ENCODE results near the gene NKX1-1. TPM values are rescaled to one million over a fixed set of nuclear protein-coding genes. Genes with fewer than 3 reads are reported as not detected.

Gene NKX1-1
- total RNA-seq, 6 experiments from 2014 or later: not detected

- no peak for DNase-seq
- peaks cover 22% of the 10 kb centered on the region for H3K27me3 Mint-ChIP-seq (ENCODE audit: insufficient read depth)
- TF ChIP-seq CTCF (IDR thresholded peaks at IDR 0.05): no peak
- H3K27ac Mint-ChIP-seq: no peak overlapping the region
- no peaks in the 10 kb centered on the region for H3K36me3 Mint-ChIP-seq (ENCODE audit: low read depth)
- no peak overlapping the region for H3K4me3 Mint-ChIP-seq
- no peaks in the 10 kb centered on the region for H3K9me3 Mint-ChIP-seq
- H3K4me1 Mint-ChIP-seq (ENCODE audit: low read depth): no peaks in the 10 kb centered on the region
These were observed 12.4 kb upstream of the NKX1-1 start for GRCh38 chr4:1418494-1419285.

- Mint-ChIP-seq H3K27ac (no peak overlapping the region), H3K36me3 (ENCODE audit: low read depth) (no peaks in the 10 kb centered on the region), H3K9me3 (no peaks in the 10 kb centered on the region), H3K27me3 (ENCODE audit: insufficient read depth) (peaks cover 22% of the 10 kb centered on the region), H3K4me3 (no peak overlapping the region), H3K4me1 (ENCODE audit: low read depth) (no peaks in the 10 kb centered on the region)
- DNase-seq: no peak
- no peak for TF ChIP-seq CTCF (IDR thresholded peaks at IDR 0.05)
These were observed 11.5 kb upstream of the NKX1-1 start for GRCh38 chr4:1417522-1418390.

GRCh38 chr4:1416948-1417260, 10.7 kb upstream of the NKX1-1 start:
- H3K27me3 Mint-ChIP-seq (ENCODE audit: insufficient read depth): peaks cover 21% of the 10 kb centered on the region
- H3K4me3 Mint-ChIP-seq: no peak overlapping the region
- no peaks in the 10 kb centered on the region for H3K9me3 Mint-ChIP-seq
- no peaks in the 10 kb centered on the region for H3K36me3 Mint-ChIP-seq (ENCODE audit: low read depth)
- H3K4me1 Mint-ChIP-seq (ENCODE audit: low read depth): no peaks in the 10 kb centered on the region
- H3K27ac Mint-ChIP-seq: no peak overlapping the region
- TF ChIP-seq CTCF (IDR thresholded peaks at IDR 0.05): no peak
- DNase-seq: no peak

GRCh38 chr4:1416051-1416947, 10.1 kb upstream of the NKX1-1 start:
- Mint-ChIP-seq H3K9me3 (no peaks in the 10 kb centered on the region), H3K27ac (no peak overlapping the region), H3K4me3 (no peak overlapping the region), H3K36me3 (ENCODE audit: low read depth) (no peaks in the 10 kb centered on the region), H3K4me1 (ENCODE audit: low read depth) (no peaks in the 10 kb centered on the region), H3K27me3 (ENCODE audit: insufficient read depth) (peaks cover 18% of the 10 kb centered on the region)
- DNase-seq: no peak
- TF ChIP-seq CTCF (IDR thresholded peaks at IDR 0.05): no peak

- TF ChIP-seq CTCF (IDR thresholded peaks at IDR 0.05): no peak
- no peaks in the 10 kb centered on the region for H3K9me3 Mint-ChIP-seq
- peaks cover 18% of the 10 kb centered on the region for H3K27me3 Mint-ChIP-seq (ENCODE audit: insufficient read depth)
- H3K36me3 Mint-ChIP-seq (ENCODE audit: low read depth): no peaks in the 10 kb centered on the region
- H3K4me1 Mint-ChIP-seq (ENCODE audit: low read depth): no peaks in the 10 kb centered on the region
- no peak overlapping the region for H3K4me3 Mint-ChIP-seq
- DNase-seq: no peak
- H3K27ac Mint-ChIP-seq: no peak overlapping the region
These were observed 9.4 kb upstream of the NKX1-1 start for GRCh38 chr4:1415681-1415981.

All from HFFc6 (cell line).